ENCODE measurements around the gene PCNT.

Gene PCNT

DNA sequence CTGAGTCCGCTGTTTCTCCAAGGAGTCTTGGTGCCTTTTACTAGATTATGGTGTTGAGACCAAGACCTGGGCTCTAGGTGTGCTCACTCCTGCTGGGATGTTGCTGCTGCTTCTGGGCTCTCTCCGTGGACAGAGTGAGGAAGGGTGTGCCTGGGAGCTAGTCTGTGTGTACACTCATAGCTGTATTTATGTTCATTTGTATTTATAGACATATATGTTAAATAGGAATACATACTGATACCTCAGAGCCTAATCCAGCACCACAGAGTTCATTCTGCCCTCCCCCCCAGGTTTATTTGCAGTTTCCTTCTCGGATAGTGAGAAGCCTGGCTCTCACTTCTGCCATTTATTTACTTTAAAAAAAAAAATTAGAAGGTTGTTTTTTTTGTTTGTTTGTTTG is 12.6 kb downstream of the PCNT start:
- no peak for DNase-seq

DNA sequence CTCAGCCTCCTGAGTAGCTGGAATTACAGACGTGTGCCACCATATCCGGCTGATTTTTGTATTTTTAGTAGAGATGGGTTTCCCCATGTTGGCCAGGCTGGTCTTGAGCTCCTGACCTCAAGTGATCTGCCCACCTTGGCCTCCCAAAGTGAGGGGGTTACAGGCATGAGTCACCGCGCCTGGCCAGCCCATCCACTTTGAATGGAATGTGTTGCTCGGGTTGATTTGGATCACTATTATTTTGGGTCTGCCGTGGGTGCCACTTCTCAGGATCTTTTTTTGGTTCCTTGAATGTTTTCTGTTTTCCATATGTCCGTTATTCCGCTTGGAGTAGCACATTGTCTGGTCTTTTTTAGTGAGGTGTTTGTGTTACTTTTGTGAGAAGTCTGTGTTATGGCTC is 17.0 kb downstream of the PCNT start:
- no peak for DNase-seq

DNA sequence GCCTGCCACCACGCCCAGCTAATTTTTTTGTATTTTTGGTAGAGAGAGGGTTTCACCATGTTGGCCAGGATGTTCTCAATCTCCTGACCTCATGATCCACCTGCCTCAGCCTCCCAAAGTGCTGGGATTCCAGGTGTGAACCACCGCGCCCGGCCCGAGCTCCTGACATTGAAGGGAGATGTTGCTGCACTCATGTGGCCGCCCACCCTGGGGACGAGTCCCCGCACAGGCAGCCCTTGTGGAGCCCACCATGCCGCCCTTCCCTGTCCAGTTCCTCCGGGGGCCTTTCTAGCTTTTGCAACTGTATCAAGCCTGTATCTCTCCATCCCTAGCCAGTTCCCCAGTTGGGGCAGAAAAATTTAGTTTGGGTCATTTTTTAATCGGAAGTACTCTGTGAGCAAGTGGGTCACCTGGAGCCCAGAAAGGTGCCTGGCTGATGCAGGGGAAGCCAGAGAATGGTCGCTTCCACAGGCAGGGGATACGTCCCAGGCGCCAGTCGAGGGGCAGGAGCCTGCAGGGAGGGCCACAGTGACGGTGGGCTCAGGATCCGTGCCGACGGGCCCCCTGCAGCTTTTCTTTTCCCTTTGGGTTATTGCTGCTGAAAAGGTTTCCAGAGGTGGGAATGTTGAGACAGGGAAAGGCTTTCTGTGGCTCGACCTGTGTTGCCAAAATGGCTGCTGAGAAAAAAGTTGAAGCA is 20.4 kb downstream of the PCNT start:
- DNase-seq, result no peak

DNA sequence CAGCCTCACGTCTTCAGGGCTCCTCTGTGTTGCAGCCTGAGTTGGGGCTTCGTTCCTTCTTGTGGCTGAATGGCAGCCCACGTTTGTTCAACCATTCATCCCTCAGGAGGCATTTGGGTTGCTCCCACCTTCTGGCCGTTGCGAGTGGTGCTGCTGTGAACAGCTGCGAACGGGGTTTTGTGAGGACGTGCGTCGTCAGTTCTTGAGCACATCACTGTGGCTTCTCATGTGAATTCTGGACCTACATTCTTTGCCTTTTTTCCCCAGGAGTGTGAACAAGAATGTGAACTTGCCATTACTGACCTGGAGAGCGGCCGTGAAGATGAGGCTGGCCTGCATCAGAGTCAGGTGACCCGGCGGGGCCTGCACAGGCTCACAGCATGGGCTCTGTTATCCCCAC is 21.9 kb downstream of the PCNT start:
- no peak for DNase-seq

DNA sequence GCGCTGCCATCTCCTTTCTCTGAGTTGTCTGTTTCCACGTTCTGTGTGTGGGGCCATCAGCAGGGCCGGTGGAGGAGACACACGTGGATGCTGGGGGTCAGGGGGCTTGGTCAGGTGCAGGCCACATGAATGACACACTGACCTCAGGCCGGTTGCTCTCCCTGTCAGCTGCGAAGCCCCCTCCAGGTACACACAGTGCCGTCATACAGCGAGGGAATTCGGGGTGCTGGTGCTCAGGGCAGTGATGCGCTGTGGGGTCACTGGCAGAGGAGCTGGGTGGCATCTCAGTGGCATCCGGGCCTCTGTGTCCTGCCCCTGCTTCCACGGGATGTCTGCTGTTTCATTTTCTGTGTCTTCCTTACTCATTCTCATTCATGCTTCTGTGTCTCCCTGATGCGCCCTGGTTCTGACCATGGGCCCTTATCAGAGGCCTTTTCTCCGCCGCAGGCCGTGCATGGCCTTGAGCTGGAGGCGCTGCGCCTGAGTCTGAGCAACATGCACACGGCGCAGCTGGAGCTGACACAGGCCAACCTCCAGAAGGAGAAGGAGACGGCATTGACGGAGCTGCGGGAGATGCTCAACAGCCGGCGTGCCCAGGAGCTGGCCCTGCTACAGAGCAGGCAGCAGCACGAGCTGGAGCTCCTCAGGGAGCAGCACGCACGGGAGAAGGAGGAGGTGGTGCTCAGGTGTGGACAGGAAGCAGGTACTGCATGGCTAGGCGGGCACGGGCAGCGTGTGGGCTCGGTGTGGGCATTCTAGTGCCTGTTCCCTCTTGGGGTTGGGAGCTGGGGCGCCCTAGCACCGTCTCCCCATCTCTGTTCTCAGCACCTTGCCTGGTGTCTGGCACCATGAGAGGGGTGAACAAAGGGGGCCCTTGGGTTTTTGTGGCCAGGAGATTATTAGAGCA is 22.6 kb downstream of the PCNT start:
- DNase-seq, result no peak

DNA sequence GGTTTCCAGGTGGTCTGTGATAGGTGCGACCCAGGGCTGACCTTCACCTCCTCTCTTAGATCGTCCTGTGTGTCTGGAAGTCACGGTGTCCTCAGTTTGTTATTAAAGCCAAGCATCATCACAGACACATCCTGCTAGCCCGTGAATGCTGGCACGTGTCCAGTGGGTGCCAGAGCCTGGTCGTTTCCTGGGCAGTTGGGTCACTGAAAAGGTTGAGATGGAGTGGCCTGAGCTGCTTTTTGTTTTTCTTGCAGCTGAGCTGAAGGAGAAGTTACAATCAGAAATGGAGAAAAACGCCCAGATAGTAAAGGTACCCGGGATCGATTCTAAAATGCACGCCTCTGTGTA is 23.2 kb downstream of the PCNT start:
- DNase-seq, result no peak

DNA sequence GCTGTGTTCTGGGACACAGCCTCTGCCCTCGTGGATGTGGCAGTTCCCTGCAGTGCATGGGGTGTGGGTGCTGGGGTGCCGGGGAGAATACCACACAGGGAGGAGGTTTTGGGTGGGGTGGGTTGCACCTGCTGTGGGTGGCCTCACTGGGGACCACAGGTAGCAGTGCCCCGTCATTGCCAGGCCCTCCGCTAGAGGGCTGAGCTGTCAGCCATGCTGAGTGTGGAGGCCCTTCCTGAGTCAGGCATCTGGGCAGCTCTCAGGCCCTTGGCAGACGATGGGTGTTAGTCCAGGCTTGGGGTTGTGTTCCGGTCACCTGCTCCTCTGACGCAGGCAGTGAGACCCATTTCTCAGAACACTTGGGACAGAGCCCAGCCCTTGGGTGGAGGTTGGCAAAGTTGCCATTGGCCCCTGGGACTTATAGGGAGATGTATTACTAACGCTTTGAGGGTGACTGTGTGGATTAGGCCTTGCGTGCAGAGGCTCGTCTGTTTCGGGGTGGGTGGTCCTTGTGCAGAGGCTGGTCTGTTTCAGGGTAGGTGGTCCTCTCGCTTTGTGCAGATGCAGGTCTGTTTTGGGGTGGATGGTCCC is 23.9 kb downstream of the PCNT start:
- DNase-seq, result no peak

DNA sequence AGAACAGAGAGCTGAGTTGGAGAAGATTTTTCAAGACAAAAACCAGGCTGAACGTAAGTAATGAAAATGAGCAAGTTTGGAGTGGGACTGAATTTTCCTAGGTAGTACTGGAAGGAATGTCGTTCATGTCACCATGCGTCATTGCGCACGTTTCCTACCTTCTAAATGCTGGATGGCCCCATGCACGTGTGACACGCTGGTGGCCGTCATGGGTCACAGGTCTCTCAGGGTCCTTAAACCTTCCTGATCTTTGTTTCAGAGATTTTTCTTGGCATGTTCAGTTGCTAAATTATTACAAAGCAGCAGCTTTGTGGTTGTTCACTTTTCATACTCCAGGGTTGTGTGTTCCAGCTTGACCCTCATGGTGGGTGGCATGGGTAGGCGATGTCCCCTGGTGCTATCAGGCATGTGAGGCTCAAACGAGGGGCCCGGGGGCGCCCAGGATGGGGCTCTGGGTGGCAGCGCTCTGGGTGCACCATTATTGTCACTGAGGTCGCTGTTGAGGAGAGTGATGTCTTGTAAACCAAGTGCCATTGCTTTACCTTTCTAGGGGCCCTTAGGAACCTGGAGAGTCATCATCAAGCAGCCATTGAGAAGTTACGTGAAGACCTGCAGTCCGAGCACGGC is 25.3 kb downstream of the PCNT start:
- no peak for DNase-seq

DNA sequence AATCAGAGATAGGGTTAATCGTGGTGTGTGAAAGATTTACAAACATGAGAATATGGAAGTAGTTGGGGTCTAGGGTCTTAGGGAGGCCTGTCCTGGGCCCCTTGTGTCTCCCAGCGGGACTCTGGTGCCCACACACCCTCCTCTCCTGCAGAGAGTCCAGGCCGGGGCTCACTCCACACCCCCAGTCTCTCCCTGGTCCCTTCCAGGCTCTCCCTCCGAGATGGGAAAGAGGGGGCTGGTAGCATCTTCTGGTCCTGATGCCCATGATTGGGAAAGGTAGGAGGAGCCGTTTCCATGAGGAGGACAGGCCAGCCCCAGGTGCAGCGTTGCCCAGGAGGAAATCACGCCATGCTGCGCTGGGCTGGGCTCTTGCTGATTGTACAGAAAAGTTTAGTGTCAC is 26.6 kb downstream of the PCNT start:
- DNase-seq, result no peak

DNA sequence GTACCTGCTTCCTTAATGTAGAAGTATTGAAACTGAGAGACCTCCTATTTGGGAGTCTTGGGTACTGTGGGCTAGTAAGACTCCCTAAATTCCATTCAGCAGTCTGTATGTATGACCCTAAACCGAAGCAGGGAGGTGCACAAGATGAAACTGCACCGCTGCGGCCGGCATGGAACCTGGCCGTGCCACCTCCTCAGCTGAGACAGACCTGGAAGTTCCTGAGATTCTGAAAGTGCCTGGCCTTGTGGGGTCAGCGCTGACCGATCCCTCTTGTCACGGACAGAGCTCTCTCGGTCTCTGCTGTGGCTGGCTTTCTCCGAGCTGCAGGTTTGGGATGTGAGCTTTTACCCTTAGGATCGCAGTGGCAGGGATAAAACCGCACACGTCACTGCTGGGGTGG is 27.0 kb downstream of the PCNT start:
- no peak for DNase-seq

DNA sequence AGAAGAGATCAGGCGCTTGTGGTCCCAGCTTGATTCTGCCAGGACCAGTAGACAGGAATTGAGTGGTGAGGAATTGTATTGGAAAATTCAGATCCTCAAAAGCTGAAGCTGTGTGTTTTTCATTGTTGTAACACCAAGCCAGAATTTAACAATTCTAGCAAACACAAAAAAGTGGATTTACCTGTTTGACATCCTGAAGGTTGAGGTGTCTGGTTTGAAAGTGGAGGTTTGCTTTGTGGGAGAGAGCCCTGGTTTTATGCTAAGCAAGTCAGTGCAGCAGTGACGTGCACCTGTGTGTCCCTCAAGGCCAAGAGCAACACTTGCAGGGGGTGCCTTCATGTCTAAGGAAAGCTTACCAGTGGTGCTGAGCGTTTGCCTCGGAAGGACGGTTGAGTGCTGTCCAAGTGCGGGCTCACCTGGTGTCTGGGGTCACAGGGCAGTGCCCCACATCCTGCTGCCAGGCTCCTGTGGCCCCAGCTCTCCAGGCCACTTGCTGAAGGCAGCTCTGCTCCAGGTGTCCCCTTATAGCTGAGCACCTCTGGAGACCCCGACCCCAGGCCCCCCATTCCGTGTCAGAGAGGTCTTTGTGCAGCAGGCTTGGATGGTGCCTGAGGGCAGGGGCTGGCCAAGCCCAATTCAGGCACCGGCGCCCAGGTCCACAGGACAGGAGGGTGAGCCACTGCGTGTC is 27.7 kb downstream of the PCNT start:
- no peak for DNase-seq

DNA sequence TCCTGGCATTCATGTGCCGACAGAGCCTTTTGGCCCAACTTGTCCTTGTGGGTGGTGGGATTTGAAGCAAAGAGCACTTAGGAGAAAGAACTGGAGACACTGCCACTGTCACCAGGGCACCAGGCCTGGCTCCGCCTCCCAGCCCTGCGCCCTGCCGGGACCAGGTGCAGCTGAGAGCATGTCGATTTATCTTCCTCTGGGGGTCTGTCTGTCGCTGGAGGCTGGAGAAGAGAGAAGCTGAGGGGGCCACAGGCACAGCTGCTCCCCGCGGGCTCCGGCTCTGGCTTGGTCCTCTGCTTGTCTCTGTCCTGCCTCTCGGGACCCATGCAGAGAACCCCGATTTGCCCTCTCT is 28.2 kb downstream of the PCNT start:
- no peak for DNase-seq

DNA sequence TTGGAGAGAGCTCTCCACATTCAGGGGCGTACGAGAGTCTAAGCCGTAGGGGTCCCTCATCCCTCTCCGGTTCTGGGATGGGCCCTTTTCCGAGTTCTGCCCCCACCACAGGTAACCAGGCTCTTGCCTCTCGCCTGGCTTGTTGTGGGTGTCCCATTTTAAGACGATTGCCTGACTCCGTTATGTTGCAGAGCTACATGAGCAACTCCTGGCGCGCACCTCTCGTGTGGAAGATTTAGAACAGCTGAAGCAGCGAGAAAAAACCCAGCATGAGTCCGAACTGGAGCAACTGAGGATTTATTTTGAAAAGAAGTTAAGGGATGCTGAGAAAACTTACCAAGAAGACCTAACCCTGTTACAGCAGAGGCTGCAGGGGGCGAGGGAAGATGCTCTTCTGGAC is 29.0 kb downstream of the PCNT start:
- no peak for DNase-seq

DNA sequence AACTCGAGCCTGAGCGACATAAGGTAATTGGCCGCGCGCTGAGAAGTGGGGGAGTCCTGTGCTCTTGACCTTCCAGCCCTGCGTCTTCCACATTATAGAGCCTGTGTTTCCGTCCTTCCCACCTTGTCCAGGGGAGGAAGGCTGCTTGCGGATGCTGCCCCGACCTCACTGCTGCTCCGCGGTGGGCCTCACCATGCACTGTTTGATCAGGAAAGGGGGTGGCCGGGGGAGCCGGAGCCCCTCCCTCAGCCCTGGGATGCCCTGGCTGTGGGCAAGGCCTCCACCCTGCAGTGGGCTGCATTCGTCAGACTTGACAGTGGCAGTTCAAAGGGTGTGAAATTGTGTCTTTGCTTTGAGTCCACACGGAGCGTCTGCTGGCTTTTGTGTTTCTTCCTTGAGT is 30.1 kb downstream of the PCNT start:
- DNase-seq, result no peak

DNA sequence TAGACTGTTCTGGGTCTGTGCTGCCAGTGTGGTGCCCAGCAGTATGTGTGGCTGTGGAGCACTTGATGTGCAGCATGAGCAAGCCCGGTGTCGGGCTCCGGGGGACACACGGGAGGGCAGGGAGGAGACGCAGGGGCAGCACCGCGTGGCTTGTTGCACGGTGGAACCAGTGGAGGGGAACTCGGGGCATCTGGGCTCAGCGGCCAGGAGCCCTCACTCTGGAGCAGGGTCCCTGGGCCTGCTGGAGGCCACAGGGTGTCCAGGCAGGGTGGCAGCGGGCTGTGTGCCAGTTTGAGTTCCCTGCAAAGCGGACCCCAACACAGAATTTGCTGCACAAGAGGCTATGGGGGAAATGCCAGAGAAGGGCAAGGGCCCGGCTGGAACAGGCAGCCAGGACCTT is 30.6 kb downstream of the PCNT start:
- no peak for DNase-seq

DNA sequence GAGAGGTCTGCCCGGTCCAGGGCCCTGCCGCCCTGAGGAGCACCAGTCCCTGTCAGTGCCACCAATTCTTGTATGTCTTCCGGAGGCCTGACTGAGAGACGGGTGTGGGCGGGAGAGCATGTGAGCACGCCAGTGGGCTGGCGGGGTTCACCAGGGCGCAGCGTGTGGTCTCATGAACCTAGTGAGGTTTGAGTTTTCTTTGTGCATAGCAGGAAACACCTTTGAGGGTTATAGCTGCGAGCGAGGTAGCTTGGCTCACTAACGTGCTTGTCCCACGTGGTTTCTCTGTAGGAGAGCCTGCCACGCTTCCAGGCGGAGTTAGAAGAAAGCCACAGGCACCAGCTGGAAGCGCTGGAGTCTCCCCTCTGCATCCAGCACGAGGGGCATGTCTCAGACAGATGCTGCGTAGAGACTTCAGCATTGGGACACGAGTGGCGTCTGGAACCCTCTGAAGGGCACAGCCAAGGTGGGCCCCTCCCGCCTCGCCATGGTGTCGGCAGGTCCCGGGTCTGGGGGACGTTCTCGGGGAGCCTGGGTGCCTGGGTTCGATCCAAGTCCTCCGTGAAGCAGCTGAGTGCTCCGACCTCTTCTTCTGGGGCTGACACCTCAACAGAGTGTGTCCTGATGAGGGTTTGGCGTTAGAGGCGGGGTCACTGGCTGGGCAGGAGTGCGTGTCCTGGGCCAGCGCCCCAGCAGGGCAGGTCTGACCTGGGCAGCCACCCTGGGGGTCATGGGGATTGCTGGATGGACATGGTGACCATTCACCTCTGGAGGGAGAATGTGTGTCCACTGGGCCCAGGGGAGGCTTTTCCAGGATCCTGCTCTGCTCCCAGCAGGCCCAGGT is 31.4 kb downstream of the PCNT start:
- DNase-seq, result no peak

DNA sequence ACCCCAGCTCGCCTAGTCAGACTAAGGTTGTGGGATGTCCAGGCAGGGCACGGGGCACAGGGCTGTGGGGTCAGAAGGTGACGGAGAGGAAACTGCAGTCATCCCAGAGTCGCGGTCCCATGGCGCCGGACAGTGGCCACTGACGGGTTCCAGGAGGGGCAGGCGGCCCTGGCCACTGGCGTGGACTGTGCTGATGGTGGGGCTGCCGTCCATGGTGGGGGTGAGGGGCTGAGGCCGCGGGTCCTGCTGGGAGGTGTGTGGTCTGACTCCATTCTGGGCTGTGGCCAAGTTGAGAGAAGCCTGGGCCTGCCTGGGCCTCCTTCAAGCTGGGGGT is 32.0 kb downstream of the PCNT start:
- DNase-seq, result no peak

DNA sequence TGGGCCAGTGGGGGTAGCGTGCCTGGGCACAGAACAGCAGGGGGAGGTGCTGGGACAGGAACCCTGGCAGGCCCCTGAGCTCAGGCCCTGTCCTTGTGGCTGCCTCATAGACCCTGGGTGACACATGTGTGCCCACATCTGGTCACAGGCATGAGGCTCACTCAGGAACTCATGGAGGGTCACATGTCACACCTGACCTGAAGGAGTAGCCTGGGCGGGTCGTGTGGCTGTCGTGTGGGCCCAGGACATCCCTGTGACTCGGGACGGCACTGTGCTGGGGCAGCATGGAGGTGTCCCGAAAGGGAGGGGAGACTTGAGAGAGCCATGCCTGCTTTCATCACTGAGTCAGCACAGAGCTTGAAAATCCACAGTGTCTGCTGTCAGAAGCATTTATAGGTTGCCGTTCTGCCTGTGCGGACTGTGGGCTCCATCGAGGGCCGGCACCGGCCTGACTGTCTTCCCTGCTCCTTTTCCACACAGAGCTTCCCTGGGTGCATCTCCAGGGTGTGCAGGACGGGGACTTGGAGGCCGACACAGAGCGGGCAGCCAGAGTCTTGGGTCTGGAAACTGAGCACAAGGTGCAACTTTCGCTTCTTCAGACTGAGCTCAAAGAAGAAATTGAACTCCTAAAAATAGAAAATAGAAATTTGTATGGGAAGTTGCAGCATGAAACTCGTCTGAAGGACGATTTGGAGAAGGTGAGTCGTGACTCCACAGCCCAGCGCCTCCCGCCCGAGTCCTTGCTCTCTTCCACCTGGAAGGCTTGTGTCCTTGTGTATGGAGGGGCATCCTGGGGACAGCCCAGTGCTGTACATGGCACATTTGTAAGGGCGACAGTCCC is 32.8 kb downstream of the PCNT start:
- no peak for DNase-seq

DNA sequence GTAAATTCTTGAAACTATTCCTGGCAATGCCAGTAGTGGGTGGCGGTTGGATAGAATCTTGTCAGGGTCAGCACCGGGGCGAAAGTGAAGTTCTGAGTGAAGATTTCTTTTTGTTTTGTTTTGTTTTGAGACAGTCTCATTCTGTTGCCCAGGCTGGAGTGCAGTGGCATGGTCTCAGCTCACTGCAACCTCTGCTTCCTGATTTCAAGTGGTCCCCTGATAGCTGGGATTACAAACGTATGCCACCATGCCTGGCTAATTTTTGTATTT is 33.3 kb downstream of the PCNT start:
- no peak for DNase-seq

DNA sequence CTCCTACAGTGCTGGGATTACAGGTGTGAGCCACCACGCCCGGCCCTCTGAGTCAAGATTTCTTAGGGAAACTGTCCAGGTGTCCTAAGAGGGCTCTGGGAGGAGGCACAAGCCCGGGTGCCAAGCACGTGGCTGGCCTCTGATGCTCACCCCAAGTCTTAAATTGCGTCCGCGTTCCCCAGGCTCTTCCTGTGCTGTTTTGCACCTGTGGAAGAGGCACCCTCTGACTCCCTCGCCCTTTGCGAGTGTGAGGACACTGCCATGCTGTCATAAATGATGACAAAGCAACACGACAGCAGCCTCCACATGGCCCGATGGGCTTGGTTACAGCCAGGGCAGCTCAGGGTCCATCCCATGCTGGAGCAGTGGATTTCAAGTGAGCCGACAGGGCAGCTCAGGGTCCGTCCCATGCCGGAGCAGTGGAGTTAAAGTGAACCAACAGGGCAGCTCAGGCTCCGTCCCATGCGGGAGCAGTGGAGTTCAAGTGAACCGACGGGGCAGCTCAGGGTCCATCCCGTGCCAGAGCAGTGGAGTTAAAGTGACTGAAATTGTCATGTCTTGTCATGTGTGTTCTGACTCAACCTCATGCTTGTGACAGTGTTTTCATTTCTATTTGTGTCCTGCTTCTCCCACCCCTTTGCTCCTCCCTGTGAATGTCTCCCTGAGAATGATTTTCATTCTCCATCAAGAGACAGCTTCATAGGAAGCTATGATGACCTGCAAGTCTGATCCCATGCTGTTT is 33.9 kb downstream of the PCNT start:
- DNase-seq, result no peak

DNA sequence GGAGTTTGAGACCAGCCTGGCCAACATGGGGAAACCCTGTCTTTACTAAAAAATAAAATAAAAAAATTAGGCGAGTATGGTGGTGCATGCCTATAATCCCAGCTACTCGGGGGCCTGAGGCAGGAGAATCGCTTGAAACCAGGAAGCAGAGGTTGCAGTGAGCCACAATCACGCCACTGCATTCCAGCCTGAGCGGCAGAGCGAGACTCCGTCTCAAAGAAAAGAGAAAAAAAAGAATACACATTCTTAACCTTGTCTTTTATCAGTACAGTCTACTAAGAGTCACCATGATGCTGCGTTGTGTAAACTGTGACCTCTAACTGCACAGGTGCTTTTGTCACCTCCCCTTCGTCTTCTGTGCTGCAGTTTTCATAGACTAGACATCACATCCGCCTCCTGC is 37.2 kb downstream of the PCNT start:
- DNase-seq, result no peak
